Measurements from ENCODE around the gene TECPR2.

TECPR2 gene

DNA sequence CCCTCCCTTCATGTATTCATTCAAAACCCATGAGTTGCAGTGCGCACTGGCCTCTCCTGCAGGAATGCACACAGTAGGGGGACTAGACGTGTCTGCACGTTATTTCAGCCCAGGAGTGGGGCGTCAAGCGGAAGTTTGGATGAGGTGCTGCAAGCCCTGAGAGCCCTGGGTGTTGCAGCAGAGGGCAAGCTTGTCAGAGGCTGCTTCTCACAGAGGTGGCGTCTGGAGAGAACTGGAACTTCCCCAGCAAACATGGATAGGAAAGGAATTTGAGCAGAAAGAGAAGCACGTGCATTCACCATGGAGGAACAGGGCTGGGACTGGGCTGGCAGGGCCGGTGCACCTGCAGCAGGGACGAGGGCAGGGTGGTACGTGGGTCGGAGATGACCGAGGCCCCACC, 64.9 kb downstream of the TECPR2 start:
- no peak for DNase-seq (ENCODE audit: low read depth)

DNA sequence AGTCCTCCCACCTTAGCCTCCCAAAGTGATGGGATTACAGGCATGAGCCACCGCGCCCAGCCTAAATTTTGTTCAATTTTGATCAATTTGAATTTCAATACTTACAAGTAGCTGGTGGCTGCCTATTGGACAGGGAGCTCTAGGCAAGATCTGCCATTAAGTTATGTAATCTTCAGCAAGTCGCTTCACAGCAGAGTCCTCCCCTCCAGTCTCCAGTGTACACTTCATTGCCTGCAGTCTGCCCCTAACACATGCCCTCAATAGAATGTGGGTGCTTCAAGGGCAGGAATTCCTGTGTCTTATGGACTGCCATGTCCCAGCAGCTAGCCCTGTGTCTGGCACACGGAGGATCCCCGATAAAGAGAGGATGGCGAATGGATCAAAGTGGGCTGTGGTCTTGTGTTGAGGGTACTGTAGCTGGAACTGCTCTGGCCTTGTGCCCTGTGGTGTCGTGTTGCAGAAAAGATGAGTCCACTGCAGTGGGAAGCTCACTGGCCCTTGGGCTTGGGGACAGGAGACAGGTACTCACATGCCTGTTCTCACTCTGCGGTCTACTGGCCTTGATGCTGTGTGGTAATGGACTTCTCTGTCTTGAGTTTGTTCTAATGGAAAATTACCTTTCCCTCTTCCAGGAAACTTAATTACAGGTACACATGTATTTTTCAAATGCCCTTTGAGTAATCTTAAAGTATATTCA, 67.6 kb downstream of the TECPR2 start:
- no peak for DNase-seq (ENCODE audit: low read depth)

- no peak for DNase-seq (ENCODE audit: low read depth)
These were observed 69.0 kb downstream of the TECPR2 start for GRCh38 chr14:102431751-102432150.

GRCh38 chr14:102434647-102435175, 72.0 kb downstream of the TECPR2 start:
- no peak for DNase-seq (ENCODE audit: low read depth)

- peak; percentile 63 for DNase-seq (ENCODE audit: low read depth)
These were observed 75.5 kb downstream of the TECPR2 start for GRCh38 chr14:102437997-102438915.

- no peak for DNase-seq (ENCODE audit: low read depth)
These were observed 76.8 kb downstream of the TECPR2 start for GRCh38 chr14:102439556-102439955.

DNA sequence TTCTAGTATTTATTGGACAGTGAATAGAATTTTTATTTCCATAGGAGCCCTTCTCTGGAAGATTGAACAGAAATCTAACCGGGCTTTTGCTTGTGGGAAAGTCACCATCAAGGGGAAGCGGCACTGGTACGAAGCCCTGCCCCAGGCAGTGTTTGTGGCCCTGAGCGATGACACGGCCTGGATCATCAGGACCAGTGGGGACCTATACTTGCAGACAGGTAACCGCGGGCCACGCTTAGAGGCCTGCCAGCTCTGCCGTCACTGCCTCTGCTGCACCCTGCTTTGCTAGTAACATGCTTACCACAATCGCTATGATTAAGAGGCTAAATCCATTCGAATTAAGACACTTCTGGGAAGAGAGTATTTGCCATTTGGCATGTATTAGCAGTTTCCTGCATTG, 77.7 kb downstream of the TECPR2 start:
- no peak for DNase-seq (ENCODE audit: low read depth)

DNA sequence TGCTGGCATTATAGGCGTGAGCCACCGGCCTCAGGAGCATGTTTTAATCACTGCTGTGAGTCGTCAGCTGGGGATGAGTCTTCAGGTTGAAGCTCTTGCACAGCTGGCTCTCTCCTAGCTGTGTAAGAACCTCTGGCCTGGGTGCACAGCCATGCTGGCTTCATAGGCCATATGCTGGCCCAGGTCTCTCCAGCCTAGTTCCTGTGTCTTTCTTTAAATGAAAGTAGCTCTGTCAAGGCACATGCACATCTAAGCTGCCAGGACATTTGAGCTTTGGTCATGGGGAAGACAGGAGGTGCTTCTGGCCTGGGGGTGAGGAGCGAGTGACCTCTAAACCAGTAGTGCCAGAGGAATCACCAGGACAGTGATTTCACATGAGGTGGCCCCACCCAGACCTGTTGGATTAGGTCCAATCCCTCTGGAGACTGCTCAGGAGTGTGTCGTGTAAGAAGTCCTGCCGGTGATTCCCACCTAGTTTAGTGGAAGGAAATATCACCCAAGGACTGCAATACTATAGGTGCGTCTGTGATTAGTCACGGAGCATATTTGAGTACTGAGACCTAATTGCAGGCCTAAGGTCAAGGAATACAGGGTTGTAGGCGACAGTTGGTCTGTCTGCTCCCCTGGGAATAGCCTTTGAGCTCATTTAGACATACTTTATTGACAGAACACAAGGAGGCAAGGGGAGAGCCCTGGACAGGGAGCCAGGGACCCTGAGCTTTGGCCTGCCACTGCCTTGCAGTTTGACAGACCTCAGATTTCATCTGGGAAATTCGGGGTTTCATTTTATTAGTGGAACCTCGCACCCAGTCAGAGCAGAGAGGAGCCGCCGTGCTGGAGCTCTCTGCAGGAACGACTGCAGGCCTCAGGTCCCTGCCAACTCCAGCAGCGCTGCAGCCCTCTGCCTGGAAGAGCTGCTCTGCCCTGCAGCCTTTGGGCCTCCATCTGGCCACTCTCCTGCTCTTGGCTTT, 79.8 kb downstream of the TECPR2 start:
- no peak for DNase-seq (ENCODE audit: low read depth)

GRCh38 chr14:102445066-102445465, 82.3 kb downstream of the TECPR2 start:
- DNase-seq (ENCODE audit: low read depth), result no peak

DNA sequence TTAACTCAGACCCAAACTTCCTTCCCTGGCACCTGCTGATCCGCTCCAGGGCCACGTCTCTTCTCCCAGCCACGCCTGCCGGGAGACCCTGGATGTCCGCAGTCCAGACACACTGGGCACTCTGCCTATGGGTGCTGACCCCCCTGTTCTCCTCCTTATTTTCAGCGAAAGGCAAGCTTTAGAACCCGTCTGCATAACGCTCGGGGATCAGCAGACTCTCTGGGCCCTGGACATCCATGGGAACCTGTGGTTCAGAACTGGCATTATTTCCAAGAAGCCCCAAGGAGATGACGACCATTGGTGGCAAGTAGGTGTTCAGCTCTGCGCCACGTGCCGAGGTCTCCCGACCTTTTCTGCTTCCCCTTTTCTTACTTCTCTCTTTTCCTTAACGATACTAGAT, 82.9 kb downstream of the TECPR2 start:
- DNase-seq (ENCODE audit: low read depth), result no peak

- DNase-seq (ENCODE audit: low read depth), result no peak
These were observed 87.7 kb downstream of the TECPR2 start for GRCh38 chr14:102450206-102451063.

DNA sequence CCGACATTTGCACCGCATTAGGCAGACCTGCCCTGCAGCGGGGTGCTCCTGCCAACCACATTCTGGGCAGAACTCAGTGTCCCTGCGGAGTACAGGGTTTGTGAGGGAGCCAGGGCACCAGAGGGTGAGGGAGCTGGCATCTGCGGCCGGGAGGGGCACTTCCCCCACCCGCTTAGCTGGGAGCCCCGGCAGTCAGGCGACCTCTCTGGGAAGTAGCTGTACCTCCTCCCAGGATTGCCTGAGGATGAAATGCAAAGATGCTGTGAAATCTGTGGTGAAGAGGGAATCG, 88.3 kb downstream of the TECPR2 start:
- DNase-seq (ENCODE audit: low read depth), result no peak

GRCh38 chr14:102452302-102452701, 89.6 kb downstream of the TECPR2 start:
- DNase-seq (ENCODE audit: low read depth), result no peak

DNA sequence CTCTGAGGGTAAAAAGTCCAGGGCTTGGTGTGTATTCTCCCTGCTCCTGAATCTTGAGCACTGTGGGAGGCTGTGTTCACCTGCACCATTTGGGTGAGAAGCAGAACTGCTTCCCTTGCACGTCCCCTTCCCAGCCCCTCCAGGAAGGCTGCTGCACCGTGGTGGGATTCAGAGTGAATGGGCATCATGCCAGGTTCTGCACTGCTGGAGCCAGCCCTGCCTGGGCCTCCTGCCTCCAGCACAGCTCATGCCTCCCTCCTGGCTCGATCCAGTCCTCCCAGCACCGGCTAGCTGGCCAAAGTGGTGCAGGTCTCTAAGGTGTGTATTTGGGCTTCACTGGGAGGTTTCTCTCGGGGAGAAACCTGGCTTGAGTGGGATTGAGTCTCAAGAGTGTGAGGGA, 92.0 kb downstream of the TECPR2 start:
- no peak for DNase-seq (ENCODE audit: low read depth)

DNA sequence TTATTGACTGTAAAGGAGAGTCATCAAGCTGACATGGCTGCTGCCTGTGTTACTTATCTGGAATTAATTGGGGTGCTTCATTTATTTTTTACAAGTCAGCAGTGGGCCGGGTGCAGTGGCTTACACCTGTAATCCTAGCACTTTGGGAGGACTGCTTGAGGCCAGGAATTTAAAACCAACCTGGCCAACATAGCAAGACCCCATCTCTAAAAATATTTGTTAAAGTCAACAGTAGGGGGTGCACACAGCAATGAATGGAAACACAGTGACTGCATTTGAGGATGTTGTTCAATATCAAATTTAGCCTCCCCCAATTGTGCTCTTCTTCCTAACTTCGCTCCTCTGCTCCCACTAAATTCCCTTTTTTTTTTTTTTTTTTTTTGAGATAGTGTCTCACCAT, 94.8 kb downstream of the TECPR2 start:
- DNase-seq (ENCODE audit: low read depth), result no peak

DNA sequence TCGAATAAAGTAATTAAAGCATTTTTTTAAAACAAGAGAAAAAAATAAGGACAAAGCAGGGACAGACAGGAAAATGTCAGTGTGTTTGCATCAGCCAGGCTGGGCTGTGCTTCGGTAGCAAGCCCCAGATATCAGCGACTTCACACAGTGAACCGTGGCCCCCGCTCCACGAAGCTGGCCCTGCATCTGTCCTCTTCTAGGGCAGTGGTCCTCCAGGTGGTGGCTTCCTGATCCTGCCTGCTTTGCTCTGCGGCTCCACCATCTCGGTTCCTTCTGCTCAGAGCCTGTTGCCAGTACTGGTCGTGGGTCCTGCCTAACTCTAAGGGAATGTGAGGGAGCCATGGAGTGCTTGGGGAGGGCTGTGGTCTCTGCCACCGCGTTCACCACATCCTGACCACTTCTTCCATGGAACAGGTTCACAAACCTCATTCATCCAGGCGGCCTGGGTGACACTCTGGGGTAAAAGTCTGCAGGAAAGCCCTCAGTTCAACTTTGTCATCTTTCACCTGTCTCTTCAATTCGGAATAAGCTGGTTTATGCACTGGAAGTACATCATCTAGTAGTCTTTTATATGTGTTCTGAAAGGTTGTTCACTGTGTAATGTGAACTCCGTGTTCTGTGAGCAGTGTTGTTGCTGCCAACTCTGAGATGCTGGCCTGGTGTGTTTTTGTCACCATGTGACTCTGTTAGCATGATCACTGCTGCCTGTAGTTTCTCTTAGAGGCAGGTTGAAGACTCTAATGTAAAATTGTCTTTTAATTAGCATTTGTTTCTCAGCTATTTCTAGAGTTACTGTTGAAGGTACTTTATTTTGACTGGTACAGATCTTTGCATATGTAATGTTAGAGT, 99.0 kb downstream of the TECPR2 start:
- DNase-seq (ENCODE audit: low read depth), result no peak

GRCh38 chr14:102462391-102462790, 99.7 kb downstream of the TECPR2 start:
- no peak for DNase-seq (ENCODE audit: low read depth)

DNA sequence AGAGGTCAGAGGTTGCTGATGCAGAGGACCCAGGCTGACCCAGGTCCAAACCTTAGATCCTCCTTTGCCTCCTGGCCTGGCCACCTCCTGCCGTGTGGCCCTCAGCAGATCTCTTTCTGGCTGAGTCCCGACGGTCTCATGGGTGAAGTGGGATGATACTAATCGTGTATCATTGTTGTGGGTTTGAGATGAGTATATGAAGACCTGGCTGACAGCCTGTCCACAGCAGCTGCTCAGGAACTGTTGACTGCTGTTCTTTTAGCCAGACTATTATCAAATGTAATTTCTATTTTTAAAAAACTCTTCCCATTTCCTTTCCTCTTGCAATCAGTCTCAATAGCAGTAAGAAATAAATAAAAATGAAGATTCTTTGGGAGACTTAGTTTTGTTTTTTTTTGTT, 101.3 kb downstream of the TECPR2 start:
- DNase-seq (ENCODE audit: low read depth), result no peak

GRCh38 chr14:102464846-102465341, 102.2 kb downstream of the TECPR2 start:
- DNase-seq (ENCODE audit: low read depth), result no peak

DNA sequence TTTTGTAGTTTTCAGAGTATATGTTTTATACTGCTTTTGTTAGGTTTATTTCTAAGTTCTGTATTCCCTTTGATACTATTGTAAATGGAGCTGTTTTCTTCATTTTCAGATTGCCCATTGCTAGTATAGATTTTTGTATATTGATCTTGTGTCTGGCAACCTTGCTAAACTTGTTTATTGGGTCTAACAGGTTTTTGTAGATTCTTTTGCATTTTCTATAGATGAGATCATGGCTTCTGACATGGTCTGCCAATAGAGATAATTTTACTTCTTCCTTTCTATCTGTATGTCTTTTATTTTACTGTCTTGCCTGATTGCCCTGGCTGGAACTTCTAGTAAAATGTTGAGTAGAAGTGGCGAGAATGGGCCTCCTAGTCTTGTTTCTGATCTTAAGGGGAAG, 106.5 kb downstream of the TECPR2 start:
- DNase-seq (ENCODE audit: low read depth), result no peak

Measured in stromal cell of bone marrow (primary cell).